Ovary (tissue), 9 donors: ENCODE results near the gene NFKBIL1. TPM values are rescaled to one million over a fixed set of nuclear protein-coding genes. Genes with fewer than 3 reads are reported as not detected.
A peak's percentile ranks its signal among the peaks of the same experiment; 100 is the strongest.

ENCODE experiments used
- DNase-seq, 5 donors: peaks; one replicate each; pipeline ENCODE4 v3.0.0-alpha.2; 2019 to 2020
- H3K27ac ChIP-seq, 2 donors: fragments of 200-600 bp; one replicate each; pipeline versions ENCODE4 v1.5.1 to v1.8.0; 2019 to 2022
- H3K27me3 ChIP-seq: fragments of 200-600 bp; one replicate; pipeline ENCODE4 v1.8.0; 2022
- H3K36me3 ChIP-seq: fragments of 200-600 bp; sonication (generic); one replicate; pipeline ENCODE4 v1.5.1; 2019
- H3K4me1 ChIP-seq: one replicate; pipeline ENCODE4 v1.8.1; 2013; ENCODE audit warnings: mild to moderate bottlenecking, moderate library complexity; ENCODE audit not compliant: insufficient read depth
- H3K4me3 ChIP-seq: fragments of 200-600 bp; sonication (generic); one replicate; pipeline ENCODE4 v1.5.1; 2017
- H3K9me3 ChIP-seq, 2 donors: fragments of 200-600 bp in 1 of 2; sonication (generic) in 1 of 2; one replicate each; pipeline versions ENCODE4 v1.5.1 to v1.8.1; 2013 to 2019; ENCODE audit warnings: mild to moderate bottlenecking in 1 of 2, moderate library complexity in 1 of 2
- EP300 ChIP-seq: sonication (generic); formaldehyde crosslinking; IDR thresholded peaks from one replicate; pipeline ENCODE4 v1.6.1; 2017; ENCODE audit warnings: antibody characterized with exemption
- WGBS, 3 donors: extraction: QIAGEN DNeasy Blood & Tissue Kit in 1 of 3; methylation state at CpG; one replicate each; pipeline versions ENCODE4 v1.1.5 to v1.1.7; 2013 to 2017; 5-methylcytosine and 5-hydroxymethylcytosine counted together
- intact Hi-C, 4 donors: fragments of 100-400 bp; cut with DNase I; formaldehyde crosslinking; loops; one replicate each; pipeline versions ENCODE4 v1.11.0 to v1.15.1; 2022 to 2023
- polyA plus RNA-seq, 2 donors: library from polyadenylated mRNA; stranded (reverse); fragments of 200-250 nt in 1 of 2; fragments of 350-450 nt in 1 of 2; fragmentation: Illumina TruSeq in 1 of 2; extraction: RNeasy Lipid Tissue Mini Kit (QIAGEN cat#74804) in 1 of 2; gene quantifications; one replicate each; pipeline ENCODE4 v1.2.3, GENCODE V29; 2013 to 2014
- small RNA-seq: library from RNA; depleted of rRNA; stranded (forward); fragments of <200 nt; gene quantifications from one replicate; pipeline ENCODE3, GENCODE V24; 2016
- total RNA-seq, 7 donors: library from RNA; depleted of rRNA in 2 of 7; stranded (reverse); fragments of >200 nt in 2 of 7; fragmentation: NEBNext Ultra II Directional in 3 of 7; extraction: Animal tissue kit (Norgen Biotek cat#: 25700) in 3 of 7; gene quantifications; one replicate each; pipeline versions ENCODE4 v1.1.0 to v1.2.4, GENCODE V29; 2016 to 2023
- TF ChIP-seq, protein P1 (sequence below), 3 donors: fragments of 450-650 bp in 2 of 3; fragments of 200-600 bp in 1 of 3; IDR thresholded peaks; one replicate each; pipeline versions ENCODE4 v1.5.1 to v1.8.0; 2016 to 2022; ENCODE audit warnings: antibody characterized with exemption in 3 of 3, mild to moderate bottlenecking in 1 of 3
- donor health status: DM: no; HTN: no; CAD: no; lungs with moderate emphysema.
- donor health status: DM: no; HTN: no; CAD: no.
- donor health status: Bipolar disorder and iron deficiency.
- donor health status: DM: yes; HTN: yes; CAD: no.
- donor health status: DM: no; HTN: no; CAD: no.
- donor health status: DM: yes; HTN: yes; CAD: no.

The NFKBIL1 gene
- total and polyA plus RNA-seq, 9 donors, result 8.2 to 46.0 (median 27.5) TPM

DNA sequence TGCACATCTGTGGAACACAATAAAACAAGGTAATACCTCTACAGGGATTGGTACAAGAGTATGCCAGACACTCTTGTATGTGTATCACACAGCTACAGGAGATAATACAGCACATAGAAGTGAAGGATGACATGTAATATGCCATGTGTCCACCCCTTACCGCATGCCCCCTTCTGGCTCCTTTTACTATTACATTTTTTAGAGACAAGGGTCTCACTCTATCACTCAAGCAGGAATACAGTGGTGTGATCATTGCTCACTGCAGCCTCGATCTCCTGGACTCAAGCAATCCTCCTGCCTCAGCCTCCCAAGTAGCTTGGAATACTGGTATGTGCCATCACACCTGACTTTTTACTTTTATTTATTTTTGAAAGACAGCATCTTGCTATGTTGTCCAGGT, 49.6 kb downstream of the NFKBIL1 start:
- Histone ChIP-seq H3K4me3 (no peak overlapping the region), H3K27me3 (no peaks in the 10 kb centered on the region), H3K27ac (no peak overlapping the region), H3K36me3 (no peaks in the 10 kb centered on the region), H3K9me3 (no peaks in the 10 kb centered on the region), H3K4me1 (no peaks in the 10 kb centered on the region)
- no peak for DNase-seq
- TF ChIP-seq, protein P1, sequence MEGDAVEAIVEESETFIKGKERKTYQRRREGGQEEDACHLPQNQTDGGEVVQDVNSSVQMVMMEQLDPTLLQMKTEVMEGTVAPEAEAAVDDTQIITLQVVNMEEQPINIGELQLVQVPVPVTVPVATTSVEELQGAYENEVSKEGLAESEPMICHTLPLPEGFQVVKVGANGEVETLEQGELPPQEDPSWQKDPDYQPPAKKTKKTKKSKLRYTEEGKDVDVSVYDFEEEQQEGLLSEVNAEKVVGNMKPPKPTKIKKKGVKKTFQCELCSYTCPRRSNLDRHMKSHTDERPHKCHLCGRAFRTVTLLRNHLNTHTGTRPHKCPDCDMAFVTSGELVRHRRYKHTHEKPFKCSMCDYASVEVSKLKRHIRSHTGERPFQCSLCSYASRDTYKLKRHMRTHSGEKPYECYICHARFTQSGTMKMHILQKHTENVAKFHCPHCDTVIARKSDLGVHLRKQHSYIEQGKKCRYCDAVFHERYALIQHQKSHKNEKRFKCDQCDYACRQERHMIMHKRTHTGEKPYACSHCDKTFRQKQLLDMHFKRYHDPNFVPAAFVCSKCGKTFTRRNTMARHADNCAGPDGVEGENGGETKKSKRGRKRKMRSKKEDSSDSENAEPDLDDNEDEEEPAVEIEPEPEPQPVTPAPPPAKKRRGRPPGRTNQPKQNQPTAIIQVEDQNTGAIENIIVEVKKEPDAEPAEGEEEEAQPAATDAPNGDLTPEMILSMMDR (IDR thresholded peaks at IDR 0.05), result no peak
- no peak for TF ChIP-seq EP300
- intact Hi-C loops, result loop anchor here in 1 of 4 donors (5.0 kb wide), 1 partner anchor 50 kb away; the partner anchor contains the start of genes ATP6V1G2 and NFKBIL1
- WGBS, 3 donors, result 25 to 43% (median 28%) methylated on average over 2 of the region's 2 CpGs

DNA sequence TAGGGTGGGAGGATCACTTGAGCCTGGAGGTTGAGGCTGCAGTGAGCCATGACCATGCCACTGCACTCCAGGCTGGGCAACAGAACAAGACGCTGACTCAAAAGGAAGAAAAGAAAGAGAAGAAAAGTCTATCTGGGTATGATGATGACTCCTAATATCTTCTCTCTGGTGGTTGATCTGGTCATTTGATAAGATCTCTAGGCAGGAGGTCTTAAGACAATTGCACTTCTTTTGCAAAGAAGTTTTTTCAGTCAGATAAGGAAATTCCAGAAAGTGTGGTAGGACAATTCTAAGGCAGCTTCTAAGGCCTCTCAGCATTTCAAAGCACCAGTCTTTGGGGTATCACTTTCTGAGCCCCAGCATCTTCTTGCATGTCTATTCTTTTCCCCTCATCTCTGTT, 59.9 kb downstream of the NFKBIL1 start:
- Histone ChIP-seq H3K36me3 (no peaks in the 10 kb centered on the region), H3K9me3 (no peaks in the 10 kb centered on the region), H3K27me3 (no peaks in the 10 kb centered on the region), H3K4me3 (no peak overlapping the region), H3K4me1 (no peaks in the 10 kb centered on the region), H3K27ac (no peak overlapping the region)
- 78 to 89% (median 84%) methylated on average over 1 of the region's 1 CpG for WGBS, 3 donors
- intact Hi-C loops, result no loop called here
- no peak for TF ChIP-seq EP300
- no peak for DNase-seq

Small RNAs within 50 kb of the gene (small RNA-seq; reads per million reads assigned to genes)
- gene AL663061.1 (not detected), gene SNORD117 (164 reads per million, percentile 92 among the genes with 10 or more reads in this experiment), gene SNORD84 (not detected)

Other genes starting within 250 kb of the NFKBIL1 start
Only the 30 nearest of the 31 such genes appear.
- 100 to 1,000 TPM; 358 to 625 (median 492) TPM for gene HLA-B, start 190.4 kb upstream of the NFKBIL1 start, total RNA-seq
- gene HLA-B, start 190.4 kb upstream of the NFKBIL1 start, polyA plus RNA-seq, result 1,000 to 10,000 TPM in 1 of 2 donors, 100 to 1,000 TPM in 1; 680 to 2,036 TPM
- 10 to 100 TPM; 15.8 to 48.9 (median 24.5) TPM for gene MICA, start 144.0 kb upstream of the NFKBIL1 start, total RNA-seq
- gene MICA, start 144.0 kb upstream of the NFKBIL1 start, polyA plus RNA-seq, result 10 to 100 TPM; 31.1 to 33.2 TPM
- gene MICB, start 49.5 kb upstream of the NFKBIL1 start, total RNA-seq, result 1 to 10 TPM in 4 of 7 donors, under 1 TPM in 3; 0.57 to 1.7 (median 1.3) TPM
- gene MICB, start 49.5 kb upstream of the NFKBIL1 start, polyA plus RNA-seq, result 10 to 100 TPM in 1 of 2 donors, under 1 TPM in 1; 0.48 to 10.6 TPM
- gene MCCD1, start 18.6 kb upstream of the NFKBIL1 start, total RNA-seq, result not detected
- not detected for gene MCCD1, start 18.6 kb upstream of the NFKBIL1 start, polyA plus RNA-seq
- 100 to 1,000 TPM; 212 to 404 (median 362) TPM for gene DDX39B, start 5.6 kb upstream of the NFKBIL1 start, total RNA-seq
- 100 to 1,000 TPM; 219 to 278 TPM for gene DDX39B, start 5.6 kb upstream of the NFKBIL1 start, polyA plus RNA-seq
- 1 to 10 TPM in 6 of 7 donors, under 1 TPM in 1; 0.93 to 3.7 (median 2.3) TPM for gene ATP6V1G2, start 1.0 kb upstream of the NFKBIL1 start, total RNA-seq
- 1 to 10 TPM; 3.0 to 9.3 TPM for gene ATP6V1G2, start 1.0 kb upstream of the NFKBIL1 start, polyA plus RNA-seq
- 1 to 10 TPM in 1 of 7 donors, under 1 TPM in 1, not detected in 5; 0.18 to 1.3 TPM for gene LTA, start 24.7 kb downstream of the NFKBIL1 start, total RNA-seq
- under 1 TPM; 0.17 to 0.43 TPM for gene LTA, start 24.7 kb downstream of the NFKBIL1 start, polyA plus RNA-seq
- 1 to 10 TPM in 2 of 7 donors, under 1 TPM in 3, not detected in 2; 0.24 to 3.0 (median 0.56) TPM for gene TNF, start 28.0 kb downstream of the NFKBIL1 start, total RNA-seq
- gene TNF, start 28.0 kb downstream of the NFKBIL1 start, polyA plus RNA-seq, result 1 to 10 TPM in 1 of 2 donors, not detected in 1; 1.0 TPM
- gene LTB, start 34.8 kb downstream of the NFKBIL1 start, total RNA-seq, result 1 to 10 TPM in 1 of 7 donors, under 1 TPM in 3, not detected in 3; 0.42 to 1.8 (median 0.62) TPM
- under 1 TPM; 0.48 to 0.73 TPM for gene LTB, start 34.8 kb downstream of the NFKBIL1 start, polyA plus RNA-seq
- gene LST1, start 38.7 kb downstream of the NFKBIL1 start, total RNA-seq, result 10 to 100 TPM in 3 of 7 donors, 1 to 10 TPM in 4; 3.8 to 34.0 (median 8.6) TPM
- 10 to 100 TPM in 1 of 2 donors, 1 to 10 TPM in 1; 8.1 to 12.2 TPM for gene LST1, start 38.7 kb downstream of the NFKBIL1 start, polyA plus RNA-seq
- under 1 TPM in 1 of 7 donors, not detected in 6; 0.59 TPM for gene NCR3, start 45.4 kb downstream of the NFKBIL1 start, total RNA-seq
- gene NCR3, start 45.4 kb downstream of the NFKBIL1 start, polyA plus RNA-seq, result under 1 TPM in 1 of 2 donors, not detected in 1; 0.27 TPM
- 10 to 100 TPM in 4 of 7 donors, 1 to 10 TPM in 3; 4.5 to 26.6 (median 12.9) TPM for gene AIF1, start 67.6 kb downstream of the NFKBIL1 start, total RNA-seq
- 10 to 100 TPM; 24.5 to 82.4 TPM for gene AIF1, start 67.6 kb downstream of the NFKBIL1 start, polyA plus RNA-seq
- gene PRRC2A, start 73.1 kb downstream of the NFKBIL1 start, total RNA-seq, result 100 to 1,000 TPM in 5 of 7 donors, 10 to 100 TPM in 2; 48.5 to 222 (median 180) TPM
- 100 to 1,000 TPM in 1 of 2 donors, 10 to 100 TPM in 1; 64.8 to 104 TPM for gene PRRC2A, start 73.1 kb downstream of the NFKBIL1 start, polyA plus RNA-seq
- 100 to 1,000 TPM; 113 to 246 (median 209) TPM for gene BAG6, start 105.1 kb downstream of the NFKBIL1 start, total RNA-seq
- gene BAG6, start 105.1 kb downstream of the NFKBIL1 start, polyA plus RNA-seq, result 100 to 1,000 TPM; 140 to 170 TPM
- 1 to 10 TPM; 1.3 to 7.2 (median 4.0) TPM for gene APOM, start 108.3 kb downstream of the NFKBIL1 start, total RNA-seq
- 1 to 10 TPM; 1.5 to 7.7 TPM for gene APOM, start 108.3 kb downstream of the NFKBIL1 start, polyA plus RNA-seq
- gene C6orf47, start 113.2 kb downstream of the NFKBIL1 start, total RNA-seq, result 10 to 100 TPM; 13.9 to 26.2 (median 22.6) TPM
- 10 to 100 TPM; 15.9 to 17.6 TPM for gene C6orf47, start 113.2 kb downstream of the NFKBIL1 start, polyA plus RNA-seq
- 10 to 100 TPM; 14.6 to 19.9 (median 16.5) TPM for gene GPANK1, start 117.4 kb downstream of the NFKBIL1 start, total RNA-seq
- gene GPANK1, start 117.4 kb downstream of the NFKBIL1 start, polyA plus RNA-seq, result 10 to 100 TPM; 25.1 to 26.6 TPM
- gene CSNK2B, start 118.5 kb downstream of the NFKBIL1 start, total RNA-seq, result 100 to 1,000 TPM; 120 to 258 (median 139) TPM
- gene CSNK2B, start 118.5 kb downstream of the NFKBIL1 start, polyA plus RNA-seq, result 100 to 1,000 TPM; 186 to 240 TPM
- gene LY6G5B, start 122.4 kb downstream of the NFKBIL1 start, total RNA-seq, result 10 to 100 TPM in 5 of 7 donors, 1 to 10 TPM in 2; 8.5 to 28.4 (median 13.1) TPM
- gene LY6G5B, start 122.4 kb downstream of the NFKBIL1 start, polyA plus RNA-seq, result 10 to 100 TPM; 11.4 to 15.0 TPM
- 1 to 10 TPM in 6 of 7 donors, not detected in 1; 1.2 to 2.3 (median 2.0) TPM for gene LY6G5C, start 133.5 kb downstream of the NFKBIL1 start, total RNA-seq
- 1 to 10 TPM; 2.7 to 3.7 TPM for gene LY6G5C, start 133.5 kb downstream of the NFKBIL1 start, polyA plus RNA-seq
- gene ABHD16A, start 155.7 kb downstream of the NFKBIL1 start, total RNA-seq, result 10 to 100 TPM; 31.1 to 60.4 (median 37.6) TPM
- gene ABHD16A, start 155.7 kb downstream of the NFKBIL1 start, polyA plus RNA-seq, result 10 to 100 TPM; 25.4 to 35.2 TPM
- gene LY6G6F, start 159.3 kb downstream of the NFKBIL1 start, total RNA-seq, result not detected
- gene LY6G6F, start 159.3 kb downstream of the NFKBIL1 start, polyA plus RNA-seq, result not detected
- not detected for gene LY6G6D, start 167.7 kb downstream of the NFKBIL1 start, total RNA-seq
- not detected for gene LY6G6D, start 167.7 kb downstream of the NFKBIL1 start, polyA plus RNA-seq
- gene LY6G6C, start 174.1 kb downstream of the NFKBIL1 start, total RNA-seq, result 1 to 10 TPM in 2 of 7 donors, not detected in 5; 1.0 to 4.9 TPM
- under 1 TPM in 1 of 2 donors, not detected in 1; 0.17 TPM for gene LY6G6C, start 174.1 kb downstream of the NFKBIL1 start, polyA plus RNA-seq
- under 1 TPM in 3 of 7 donors, not detected in 4; 0.15 to 0.94 (median 0.69) TPM for gene MPIG6B, start 175.8 kb downstream of the NFKBIL1 start, total RNA-seq
- under 1 TPM; 0.06 to 0.60 TPM for gene MPIG6B, start 175.8 kb downstream of the NFKBIL1 start, polyA plus RNA-seq
- 100 to 1,000 TPM in 3 of 7 donors, 10 to 100 TPM in 4; 61.2 to 139 (median 95.2) TPM for gene DDAH2, start 181.7 kb downstream of the NFKBIL1 start, total RNA-seq
- 100 to 1,000 TPM in 1 of 2 donors, 10 to 100 TPM in 1; 23.9 to 127 TPM for gene DDAH2, start 181.7 kb downstream of the NFKBIL1 start, polyA plus RNA-seq
- 100 to 1,000 TPM; 128 to 208 (median 184) TPM for gene CLIC1, start 188.9 kb downstream of the NFKBIL1 start, total RNA-seq
- gene CLIC1, start 188.9 kb downstream of the NFKBIL1 start, polyA plus RNA-seq, result 100 to 1,000 TPM; 199 to 473 TPM
- 10 to 100 TPM in 4 of 7 donors, 1 to 10 TPM in 3; 8.6 to 19.1 (median 14.5) TPM for gene MSH5, start 192.4 kb downstream of the NFKBIL1 start, total RNA-seq
- 1 to 10 TPM; 4.8 to 7.8 TPM for gene MSH5, start 192.4 kb downstream of the NFKBIL1 start, polyA plus RNA-seq
- 1 to 10 TPM in 5 of 7 donors, under 1 TPM in 1, not detected in 1; 0.94 to 5.2 (median 3.6) TPM for gene SAPCD1, start 215.0 kb downstream of the NFKBIL1 start, total RNA-seq
- 1 to 10 TPM; 1.6 to 2.9 TPM for gene SAPCD1, start 215.0 kb downstream of the NFKBIL1 start, polyA plus RNA-seq
- gene VWA7, start 229.7 kb downstream of the NFKBIL1 start, total RNA-seq, result 10 to 100 TPM in 1 of 7 donors, 1 to 10 TPM in 5, under 1 TPM in 1; 0.48 to 25.2 (median 1.7) TPM
- under 1 TPM; 0.18 to 0.62 TPM for gene VWA7, start 229.7 kb downstream of the NFKBIL1 start, polyA plus RNA-seq